ENCODE data around the gene RGR.

DNA sequence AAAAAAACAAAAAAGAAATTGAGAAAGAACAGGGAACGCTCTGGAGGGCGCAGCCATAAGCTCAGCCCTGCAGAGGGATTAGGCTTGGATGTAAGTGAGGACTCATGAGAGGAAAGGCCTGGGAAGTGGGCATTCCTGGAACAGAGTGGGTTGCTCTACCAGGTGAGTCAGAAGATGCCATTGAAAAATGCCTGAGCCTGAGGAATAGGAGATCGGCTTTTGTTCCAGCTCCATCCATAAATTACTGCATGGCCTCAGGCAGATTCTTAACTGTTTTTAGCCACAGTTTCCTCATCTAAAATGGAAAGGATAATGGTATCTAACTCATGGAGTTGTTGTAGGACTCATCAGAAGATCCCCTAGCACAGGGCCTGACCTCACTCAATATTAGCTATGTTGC lies 1.1 kb upstream of the RGR start:
- no peak for TF ChIP-seq EZH2 (IDR thresholded peaks at IDR 0.05)
- TF ChIP-seq, protein P1, sequence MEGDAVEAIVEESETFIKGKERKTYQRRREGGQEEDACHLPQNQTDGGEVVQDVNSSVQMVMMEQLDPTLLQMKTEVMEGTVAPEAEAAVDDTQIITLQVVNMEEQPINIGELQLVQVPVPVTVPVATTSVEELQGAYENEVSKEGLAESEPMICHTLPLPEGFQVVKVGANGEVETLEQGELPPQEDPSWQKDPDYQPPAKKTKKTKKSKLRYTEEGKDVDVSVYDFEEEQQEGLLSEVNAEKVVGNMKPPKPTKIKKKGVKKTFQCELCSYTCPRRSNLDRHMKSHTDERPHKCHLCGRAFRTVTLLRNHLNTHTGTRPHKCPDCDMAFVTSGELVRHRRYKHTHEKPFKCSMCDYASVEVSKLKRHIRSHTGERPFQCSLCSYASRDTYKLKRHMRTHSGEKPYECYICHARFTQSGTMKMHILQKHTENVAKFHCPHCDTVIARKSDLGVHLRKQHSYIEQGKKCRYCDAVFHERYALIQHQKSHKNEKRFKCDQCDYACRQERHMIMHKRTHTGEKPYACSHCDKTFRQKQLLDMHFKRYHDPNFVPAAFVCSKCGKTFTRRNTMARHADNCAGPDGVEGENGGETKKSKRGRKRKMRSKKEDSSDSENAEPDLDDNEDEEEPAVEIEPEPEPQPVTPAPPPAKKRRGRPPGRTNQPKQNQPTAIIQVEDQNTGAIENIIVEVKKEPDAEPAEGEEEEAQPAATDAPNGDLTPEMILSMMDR (IDR thresholded peaks at IDR 0.05): no peak
- TF ChIP-seq EZH2phosphoT487 (IDR thresholded peaks at IDR 0.05): no peak
